Astrocyte (in vitro differentiated cells and primary cell): ENCODE results near the gene SLC12A6. TPM values are rescaled to one million over a fixed set of nuclear protein-coding genes. Genes with fewer than 3 reads are reported as not detected.

Experiments
- DNase-seq: peaks from one replicate; pipeline ENCODE4 v3.0.0-alpha.2; 2010; ENCODE audit warnings: low read depth
- FAIRE-seq: peaks from 2 replicates; lab custom pipeline; 2011; peaks lifted over from hg19 to GRCh38; lab: Jason Lieb, UNC
- H2AFZ ChIP-seq: 2 replicates; pipeline ENCODE4 v1.6.0; 2012; ENCODE audit warnings: low read depth, low read length, inconsistent platforms
- H3K27ac ChIP-seq: 2 replicates; pipeline ENCODE4 v1.5.1; 2011; ENCODE audit warnings: low read depth, low read length, inconsistent platforms
- H3K27me3 ChIP-seq: 2 replicates; pipeline ENCODE4 v1.6.0; 2011; ENCODE audit warnings: low read length, inconsistent platforms; ENCODE audit not compliant: insufficient read depth
- H3K36me3 ChIP-seq: 2 replicates; pipeline ENCODE4 v1.5.1; 2011; ENCODE audit warnings: low read length, inconsistent platforms; ENCODE audit not compliant: insufficient read depth
- H3K4me1 ChIP-seq: 2 replicates; pipeline ENCODE4 v1.5.1; 2011; ENCODE audit warnings: low read length, inconsistent platforms; ENCODE audit not compliant: insufficient read depth
- H3K4me2 ChIP-seq: 2 replicates; pipeline ENCODE4 v1.6.0; 2012; ENCODE audit warnings: low read length, inconsistent platforms
- H3K4me3 ChIP-seq: 2 replicates; pipeline ENCODE4 v1.5.1; 2011; ENCODE audit warnings: low read depth, mild to moderate bottlenecking, low read length, inconsistent platforms; ENCODE audit not compliant: insufficient read depth
- H3K79me2 ChIP-seq: 2 replicates; pipeline ENCODE4 v1.6.0; 2012; ENCODE audit warnings: mild to moderate bottlenecking, low read length, inconsistent platforms; ENCODE audit not compliant: insufficient read depth
- H3K9ac ChIP-seq: 2 replicates; pipeline ENCODE4 v1.6.0; 2012; ENCODE audit warnings: mild to moderate bottlenecking, low read length, inconsistent platforms
- H3K9me3 ChIP-seq: 2 replicates; pipeline ENCODE4 v1.5.1; 2012; ENCODE audit warnings: low read depth, mild to moderate bottlenecking, low read length, inconsistent platforms; ENCODE audit not compliant: insufficient read depth
- H4K20me1 ChIP-seq: 2 replicates; pipeline ENCODE4 v1.6.0; 2012; ENCODE audit warnings: low read length, inconsistent platforms; ENCODE audit not compliant: insufficient read depth
- H3K27ac Mint-ChIP-seq: one replicate; pipeline ENCODE4 v1.8.0; 2021; ENCODE audit warnings: mild to moderate bottlenecking, mixed read lengths; ENCODE audit not compliant: unreplicated experiment
- H3K27me3 Mint-ChIP-seq: one replicate; pipeline ENCODE4 v1.8.0; 2021; ENCODE audit warnings: low read depth, mixed read lengths; ENCODE audit not compliant: unreplicated experiment
- H3K36me3 Mint-ChIP-seq: one replicate; pipeline ENCODE4 v1.8.0; 2021; ENCODE audit warnings: low read depth, mixed read lengths; ENCODE audit not compliant: unreplicated experiment
- H3K4me1 Mint-ChIP-seq: one replicate; pipeline ENCODE4 v1.8.0; 2021; ENCODE audit warnings: low read depth, mixed read lengths; ENCODE audit not compliant: unreplicated experiment
- H3K4me3 Mint-ChIP-seq: one replicate; pipeline ENCODE4 v1.8.0; 2021; ENCODE audit warnings: mild to moderate bottlenecking, moderate library complexity, mixed read lengths; ENCODE audit not compliant: unreplicated experiment
- H3K9me3 Mint-ChIP-seq: one replicate; pipeline ENCODE4 v1.8.0; 2021; ENCODE audit warnings: mild to moderate bottlenecking, mixed read lengths; ENCODE audit not compliant: unreplicated experiment
- CTCF ChIP-seq: IDR thresholded peaks from 2 replicates; pipeline ENCODE4 v1.5.1; 2011; ENCODE audit warnings: low read depth, mild to moderate bottlenecking, inconsistent platforms, low read length, moderate library complexity; ENCODE audit not compliant: insufficient read depth
- EZH2 ChIP-seq: IDR thresholded peaks from 2 replicates; pipeline ENCODE4 v1.6.1; 2012; ENCODE audit warnings: mild to moderate bottlenecking, low read length, inconsistent platforms; ENCODE audit not compliant: insufficient read depth
- total RNA-seq: library from RNA; stranded (reverse); gene quantifications from 2 replicates; pipeline ENCODE4 v1.2.1, GENCODE V29; 2021

Gene SLC12A6
- total RNA-seq, 1 donor from 2014 or later = 15.8 TPM

DNA sequence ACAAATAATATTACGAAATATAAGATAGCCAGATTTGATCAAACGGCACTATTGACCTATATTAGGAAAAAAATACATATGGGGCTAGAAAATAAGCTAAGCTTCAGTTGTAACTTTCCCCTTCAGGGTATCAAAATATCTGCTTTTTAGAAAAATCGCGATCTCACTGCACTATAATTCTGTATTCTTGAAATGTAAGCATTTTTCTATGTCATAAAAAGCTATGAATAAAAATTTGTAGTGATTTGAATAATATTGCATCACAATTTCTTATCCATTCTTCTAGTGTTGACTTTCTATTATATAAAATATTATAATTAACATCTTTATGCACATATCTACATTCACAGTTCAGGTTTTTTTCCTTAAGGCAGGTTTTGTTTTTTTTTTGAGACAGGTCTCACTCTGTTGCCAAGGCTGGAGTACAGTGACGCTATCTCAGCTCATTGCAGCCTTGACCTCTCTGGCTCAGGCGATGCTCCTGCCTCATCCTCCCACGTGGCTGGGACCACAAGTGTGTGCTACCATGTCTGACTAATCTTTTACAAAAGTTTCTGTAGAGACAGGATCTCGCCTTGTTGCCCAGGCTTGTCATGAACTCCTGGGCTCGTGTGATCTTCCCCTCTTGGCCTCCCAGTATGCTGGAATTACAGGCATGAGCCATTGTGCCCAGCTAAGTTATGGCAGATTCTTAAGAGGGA, 91.2 kb downstream of the SLC12A6 start:
- H3K36me3 ChIP-seq = no peaks in the 10 kb centered on the region
- H3K9ac ChIP-seq = no peak overlapping the region
- H3K4me1 Mint-ChIP-seq = no peaks in the 10 kb centered on the region
- no peaks in the 10 kb centered on the region for H3K27me3 Mint-ChIP-seq
- no peaks in the 10 kb centered on the region for H3K79me2 ChIP-seq
- no peak for TF ChIP-seq EZH2
- TF ChIP-seq CTCF = no peak
- no peaks in the 10 kb centered on the region for H3K9me3 Mint-ChIP-seq
- H3K27me3 ChIP-seq = no peaks in the 10 kb centered on the region
- H3K36me3 Mint-ChIP-seq = peaks cover 5% of the 10 kb centered on the region
- no peaks in the 10 kb centered on the region for H3K4me1 ChIP-seq
- H3K27ac ChIP-seq = no peak overlapping the region
- FAIRE-seq (no peak), DNase-seq (no peak)
- H4K20me1 ChIP-seq = no peaks in the 10 kb centered on the region
- H3K4me3 Mint-ChIP-seq = no peak overlapping the region
- no peak overlapping the region for H2AFZ ChIP-seq
- H3K27ac Mint-ChIP-seq = no peak overlapping the region
- no peak overlapping the region for H3K4me2 ChIP-seq
- H3K9me3 ChIP-seq = no peaks in the 10 kb centered on the region
- H3K4me3 ChIP-seq = no peak overlapping the region

DNA sequence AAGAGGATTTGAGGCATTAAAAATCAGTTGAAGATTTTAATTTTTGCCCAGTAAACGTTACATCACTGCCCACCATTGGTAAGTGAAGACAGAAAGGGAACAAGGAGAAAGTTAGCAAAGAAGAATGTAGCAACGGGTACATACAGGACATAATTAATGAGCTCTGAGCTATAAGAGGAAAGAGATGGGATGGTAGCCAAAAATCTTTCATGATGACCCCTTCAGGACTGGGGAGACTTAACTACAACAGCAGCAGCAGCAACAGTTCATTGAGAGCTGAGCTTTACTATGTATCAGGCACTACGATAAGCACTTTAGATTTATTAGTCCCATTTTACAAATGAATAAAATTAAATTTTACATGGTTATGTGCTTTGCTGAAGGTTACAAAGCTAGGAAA, 94.4 kb downstream of the SLC12A6 start:
- H3K4me3 Mint-ChIP-seq = no peak overlapping the region
- H3K27ac Mint-ChIP-seq = no peak overlapping the region
- H3K27ac ChIP-seq = no peak overlapping the region
- H3K4me3 ChIP-seq = no peak overlapping the region
- DNase-seq = peak; percentile 26
- no peaks in the 10 kb centered on the region for H3K27me3 ChIP-seq
- H3K36me3 ChIP-seq = no peaks in the 10 kb centered on the region
- H3K9me3 ChIP-seq = no peaks in the 10 kb centered on the region
- peaks cover 22% of the 10 kb centered on the region for H3K4me1 ChIP-seq
- peaks cover 5% of the 10 kb centered on the region for H3K36me3 Mint-ChIP-seq
- H3K9ac ChIP-seq = no peak overlapping the region
- H3K79me2 ChIP-seq = no peaks in the 10 kb centered on the region
- H3K4me1 Mint-ChIP-seq = peaks cover 20% of the 10 kb centered on the region
- H3K27me3 Mint-ChIP-seq = no peaks in the 10 kb centered on the region
- H4K20me1 ChIP-seq = no peaks in the 10 kb centered on the region
- no peaks in the 10 kb centered on the region for H3K9me3 Mint-ChIP-seq
- H2AFZ ChIP-seq = no peak overlapping the region
- FAIRE-seq = no peak
- TF ChIP-seq CTCF (no peak), EZH2 (no peak)
- H3K4me2 ChIP-seq = no peak overlapping the region

DNA sequence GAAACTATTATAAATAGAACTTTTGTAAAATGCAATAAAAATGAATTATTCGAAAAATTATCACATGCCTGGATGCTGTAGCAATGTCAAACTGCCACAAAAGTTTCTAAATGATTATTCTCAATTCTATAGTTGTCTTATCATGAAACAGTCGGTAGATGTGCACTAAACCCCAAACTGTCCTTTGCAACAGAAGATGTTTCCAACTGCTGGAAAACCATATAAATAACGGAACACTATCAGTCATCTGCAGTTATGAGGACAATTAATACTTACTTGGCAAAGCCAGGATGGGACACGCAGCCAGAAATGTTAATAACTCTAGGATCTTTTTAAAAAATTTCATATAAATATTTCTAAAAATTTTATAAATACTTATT, 95.3 kb downstream of the SLC12A6 start:
- Histone ChIP-seq H3K4me1 (peaks cover 23% of the 10 kb centered on the region), H3K4me2 (no peak overlapping the region), H3K27me3 (no peaks in the 10 kb centered on the region), H3K27ac (no peak overlapping the region), H3K9ac (no peak overlapping the region), H2AFZ (no peak overlapping the region), H3K36me3 (no peaks in the 10 kb centered on the region), H4K20me1 (no peaks in the 10 kb centered on the region), H3K79me2 (no peaks in the 10 kb centered on the region), H3K4me3 (no peak overlapping the region), H3K9me3 (no peaks in the 10 kb centered on the region)
- FAIRE-seq (no peak), DNase-seq (no peak)
- Mint-ChIP-seq H3K4me1 (peaks cover 24% of the 10 kb centered on the region), H3K9me3 (no peaks in the 10 kb centered on the region), H3K27ac (no peak overlapping the region), H3K27me3 (no peaks in the 10 kb centered on the region), H3K36me3 (peaks cover 5% of the 10 kb centered on the region), H3K4me3 (no peak overlapping the region)
- TF ChIP-seq CTCF (no peak), EZH2 (no peak)
